IPS-NIHi7 (cell line): ENCODE measurements around the gene ERC2.
"Not testable (repeated sequence)": the region's sequence is repeated elsewhere in the genome, so short reads cannot be mapped to it uniquely, and the experiment has no call there.

Experiments used
- DNase-seq: peaks from one replicate; pipeline ENCODE4 v3.0.0; 2012; ENCODE audit warnings: mixed read lengths; ENCODE audit errors: extremely low spot score

ERC2 gene

DNA sequence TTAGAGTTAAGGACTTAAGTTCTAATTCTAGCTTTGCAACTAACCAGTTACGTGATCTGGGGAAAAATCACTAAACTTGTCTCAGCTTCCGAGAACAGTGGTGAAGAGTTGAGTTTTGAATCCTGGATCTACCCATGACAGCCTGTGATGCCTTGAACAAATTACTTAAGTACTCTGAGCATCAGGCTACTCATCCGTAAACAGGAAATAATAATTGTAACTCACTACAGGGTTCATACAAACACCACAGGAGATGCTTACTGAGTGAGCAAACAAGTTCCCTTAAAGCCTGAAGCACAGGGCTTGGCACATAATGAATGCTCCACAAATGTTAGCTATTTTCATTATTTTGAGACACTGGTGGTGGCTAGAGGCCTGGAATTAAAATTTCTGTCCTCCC, 158.8 kb downstream of the ERC2 start:
- no peak for DNase-seq

DNA sequence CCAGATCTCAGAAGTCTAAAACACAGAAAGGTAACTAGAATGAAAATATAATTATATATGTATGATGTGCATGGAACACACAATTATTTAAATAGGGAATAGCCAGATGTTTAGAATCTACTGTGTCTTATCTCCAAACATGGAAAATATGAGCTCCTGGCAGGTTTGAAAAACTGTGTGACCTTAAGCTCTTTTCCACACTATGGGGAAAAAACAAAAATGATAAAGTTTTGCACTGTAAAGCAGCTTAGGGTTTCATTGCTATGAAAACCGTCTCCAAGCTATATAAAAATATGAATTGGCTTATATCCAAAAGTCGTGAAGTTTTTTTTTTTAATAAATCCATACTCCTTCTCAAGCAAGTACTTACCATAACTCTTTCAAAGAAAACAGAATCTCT, 159.8 kb downstream of the ERC2 start:
- no peak for DNase-seq

DNA sequence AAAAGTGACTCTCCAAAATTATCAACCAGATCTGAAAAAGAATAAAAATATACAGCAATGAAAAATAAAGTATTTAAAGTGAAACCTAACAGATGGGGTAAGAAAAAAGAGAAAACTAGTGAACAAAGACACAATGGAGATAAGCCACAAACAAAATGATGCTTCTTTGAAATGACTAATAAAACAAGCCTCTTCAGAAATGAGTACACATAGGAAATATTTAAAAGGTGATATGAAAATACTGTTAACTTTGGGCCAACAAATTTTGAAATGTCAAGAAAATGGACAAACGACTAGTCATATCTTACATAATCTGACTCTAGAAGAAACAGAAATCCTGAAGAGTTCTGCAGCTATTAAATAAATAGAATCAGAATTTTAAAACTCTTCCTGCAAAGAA, 164.2 kb downstream of the ERC2 start:
- DNase-seq, result no peak

DNA sequence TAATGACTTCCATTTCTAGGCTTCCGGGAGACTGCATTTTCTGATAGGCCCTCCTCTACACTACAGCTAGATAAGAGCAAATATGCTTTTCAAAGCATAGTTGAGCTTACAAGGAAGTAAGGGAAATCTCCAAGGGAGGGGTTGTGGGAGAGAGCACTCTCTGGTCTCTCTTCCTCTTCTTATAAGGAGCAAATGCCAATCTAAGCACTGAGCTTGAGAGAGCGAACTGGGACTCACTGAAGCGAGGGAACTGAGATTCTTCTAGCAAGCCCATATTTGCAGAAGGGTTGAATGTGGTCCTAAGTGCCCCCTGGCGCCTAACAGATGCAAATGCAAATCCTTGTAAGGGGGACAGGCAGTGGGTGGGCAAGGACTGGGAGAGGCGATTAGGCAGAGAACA, 164.8 kb downstream of the ERC2 start:
- peak; percentile 81 for DNase-seq

DNA sequence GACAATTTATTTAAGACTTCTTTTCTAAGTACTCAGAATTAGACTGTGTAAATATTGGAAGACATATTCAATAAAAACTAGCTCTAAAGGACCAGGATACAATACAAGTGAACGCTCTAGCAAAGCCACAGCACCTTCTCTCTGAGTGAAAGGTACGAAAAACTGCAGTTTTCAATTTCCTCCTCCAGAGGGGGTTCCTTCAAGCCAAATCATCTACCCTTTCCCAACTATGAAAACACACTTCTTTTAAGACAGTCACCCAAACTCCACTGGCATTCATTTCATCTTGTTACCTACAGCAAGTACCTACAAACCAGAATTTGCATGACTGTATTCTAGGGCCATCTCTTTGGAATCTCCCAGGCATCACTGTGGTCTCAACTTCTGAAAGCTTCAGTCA, 165.8 kb downstream of the ERC2 start:
- DNase-seq, result peak; percentile 29

DNA sequence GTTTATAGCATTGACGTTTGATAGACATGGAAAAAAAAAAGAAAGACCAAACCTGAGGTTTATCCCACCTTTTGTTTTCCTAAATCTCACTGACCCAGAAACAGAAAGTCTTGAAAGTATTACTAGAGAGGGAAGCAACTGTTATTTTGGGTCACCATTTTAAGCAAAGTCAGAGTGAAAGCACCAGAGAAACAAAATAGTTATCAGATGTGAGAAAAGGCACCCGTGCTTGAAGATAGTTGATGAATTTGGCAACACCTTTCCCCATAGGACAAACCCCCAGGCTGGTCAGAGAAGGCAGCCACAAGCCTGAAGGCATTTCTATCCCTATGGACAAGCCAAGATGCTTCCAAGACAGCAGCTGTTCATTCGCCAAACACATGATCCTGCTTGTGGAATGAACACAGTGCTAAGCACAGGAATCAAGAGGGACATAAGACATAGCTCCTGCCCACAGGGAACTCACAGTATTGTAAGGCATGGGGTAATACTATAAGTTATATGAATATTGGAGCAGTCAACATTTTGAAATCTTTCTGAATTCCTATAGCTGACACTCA, 170.9 kb downstream of the ERC2 start:
- DNase-seq, result no peak

DNA sequence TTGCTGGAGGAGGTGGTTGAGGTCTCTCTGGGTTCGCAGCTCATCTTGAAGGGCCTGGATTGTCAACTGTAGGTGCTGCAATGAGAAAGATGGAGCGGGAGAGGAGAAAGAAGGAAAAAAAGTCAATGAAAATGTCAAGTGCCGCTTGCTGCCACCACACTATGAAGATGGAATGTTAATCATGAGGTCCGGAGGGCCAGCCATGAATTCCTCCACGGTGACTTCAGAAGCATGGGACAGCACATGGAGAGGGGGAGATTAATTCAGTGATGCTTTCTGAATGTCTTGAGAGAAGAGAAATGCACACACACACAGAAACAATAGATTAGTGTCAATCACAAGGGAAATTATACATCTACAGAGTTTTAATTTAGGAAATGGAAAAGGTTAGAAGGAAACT, 171.9 kb downstream of the ERC2 start:
- no peak for DNase-seq

DNA sequence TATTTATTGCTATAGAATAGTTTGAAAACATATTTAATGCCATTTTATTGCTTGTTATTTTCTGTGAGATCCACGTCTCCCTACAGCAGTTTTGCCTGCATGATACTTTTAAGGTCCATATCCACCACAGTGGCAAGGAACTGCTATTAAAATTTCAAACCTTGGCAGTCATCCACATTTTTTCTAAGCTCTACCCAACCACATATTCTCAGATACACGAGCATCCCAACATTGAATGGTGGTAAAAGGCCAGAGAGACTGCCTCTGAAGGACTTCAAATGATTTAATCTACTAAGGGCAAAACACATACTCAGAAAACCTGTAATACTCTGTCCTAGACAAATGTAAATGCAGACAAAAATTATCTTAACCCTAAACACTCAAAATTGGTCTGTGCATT, 173.1 kb downstream of the ERC2 start:
- no peak for DNase-seq

DNA sequence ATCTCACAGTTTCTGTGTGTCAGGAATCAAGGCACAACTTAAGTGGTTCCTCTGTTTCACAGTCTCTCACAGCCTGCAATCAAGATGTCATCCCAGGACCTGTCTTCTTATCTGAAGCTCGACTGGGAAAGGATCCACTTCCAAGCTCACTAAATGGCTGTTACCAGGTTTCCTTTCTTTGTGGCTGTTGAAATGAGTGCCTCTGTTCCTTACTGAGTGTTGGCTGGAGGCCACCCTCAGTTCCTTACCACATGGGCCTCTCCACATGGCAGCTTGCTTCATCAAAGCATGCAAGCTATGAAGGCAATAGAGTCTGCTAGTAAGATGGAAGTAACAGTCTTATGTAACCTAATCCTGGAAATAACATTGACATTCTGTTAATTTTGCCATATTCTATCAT, 174.0 kb downstream of the ERC2 start:
- no peak for DNase-seq

DNA sequence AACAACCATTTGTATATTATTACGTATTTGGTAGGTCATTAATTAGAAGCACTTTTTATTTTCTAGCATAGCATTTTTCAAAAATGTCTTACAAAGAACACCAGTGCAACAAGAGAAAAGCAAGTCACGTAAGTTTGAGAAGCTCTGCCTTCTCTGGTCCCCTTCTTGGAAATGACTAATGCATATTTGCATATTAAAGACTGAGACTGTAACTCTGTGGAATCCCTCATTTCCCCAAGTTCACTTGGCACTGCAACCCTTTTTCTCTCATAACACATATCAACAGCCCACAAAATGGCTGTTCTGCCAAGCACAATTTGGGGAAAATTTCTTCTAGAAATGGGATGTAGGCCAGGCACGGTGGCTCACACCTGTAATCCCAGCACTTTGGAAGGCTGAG, 176.3 kb downstream of the ERC2 start:
- peak; percentile 20 for DNase-seq

DNA sequence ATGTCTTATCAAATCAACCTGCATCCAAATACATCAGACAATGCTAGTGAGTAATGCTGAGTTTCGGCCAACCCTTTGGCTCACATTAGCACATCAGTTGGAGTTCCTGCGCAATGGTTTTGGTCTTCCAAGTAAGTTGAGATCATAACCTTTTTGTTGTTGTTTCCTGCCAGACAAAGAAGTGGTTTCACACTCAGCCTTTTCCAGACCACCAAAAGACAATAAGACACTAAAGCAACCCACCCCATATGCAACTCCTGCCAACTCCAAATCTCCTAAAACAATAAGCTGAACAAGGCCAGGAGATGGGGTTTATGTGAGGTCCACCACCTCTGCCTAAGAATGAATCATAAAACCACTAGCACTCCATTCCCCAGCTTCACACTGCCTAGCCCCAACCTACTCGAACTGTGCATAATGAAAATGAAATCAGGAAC, 177.0 kb downstream of the ERC2 start:
- DNase-seq, result no peak

DNA sequence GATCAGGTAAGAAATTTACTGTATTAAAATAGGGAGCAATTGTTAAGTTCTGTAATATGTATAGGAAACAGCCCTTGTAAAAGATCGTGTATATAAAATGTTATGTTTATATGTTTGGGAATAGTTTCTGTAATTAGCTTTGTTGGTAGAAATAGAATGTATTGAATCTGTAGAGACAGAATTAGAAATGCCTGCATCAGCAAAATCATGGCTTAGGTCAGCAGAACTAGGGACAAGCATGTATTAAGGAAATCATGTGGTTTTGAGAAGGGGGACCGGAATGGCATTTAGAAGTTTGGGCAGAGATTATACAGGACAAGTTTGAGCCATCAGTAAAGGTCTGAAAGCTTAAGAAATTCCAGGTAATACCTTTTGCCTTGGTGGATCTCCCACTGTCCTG, 177.9 kb downstream of the ERC2 start:
- DNase-seq, result no peak

DNA sequence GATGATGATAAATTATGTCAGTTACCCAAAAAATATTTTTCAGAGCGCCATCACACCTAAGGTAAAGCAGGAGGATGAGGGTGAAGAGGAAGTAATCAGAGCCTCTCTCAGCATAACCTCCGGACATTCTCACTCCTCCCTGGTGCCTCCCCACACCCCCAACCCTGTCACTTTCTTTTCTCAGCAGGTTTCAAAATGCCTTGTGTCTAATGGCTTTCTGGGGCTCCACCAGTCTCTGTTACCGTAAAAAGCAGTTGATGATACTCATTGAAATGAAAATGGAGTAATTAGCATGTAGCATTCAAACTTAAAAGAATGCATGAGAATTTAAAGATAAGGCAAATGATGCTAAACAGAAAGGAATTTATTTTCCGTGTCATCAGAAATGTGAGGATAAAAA, 180.0 kb downstream of the ERC2 start:
- peak; percentile 23 for DNase-seq

DNA sequence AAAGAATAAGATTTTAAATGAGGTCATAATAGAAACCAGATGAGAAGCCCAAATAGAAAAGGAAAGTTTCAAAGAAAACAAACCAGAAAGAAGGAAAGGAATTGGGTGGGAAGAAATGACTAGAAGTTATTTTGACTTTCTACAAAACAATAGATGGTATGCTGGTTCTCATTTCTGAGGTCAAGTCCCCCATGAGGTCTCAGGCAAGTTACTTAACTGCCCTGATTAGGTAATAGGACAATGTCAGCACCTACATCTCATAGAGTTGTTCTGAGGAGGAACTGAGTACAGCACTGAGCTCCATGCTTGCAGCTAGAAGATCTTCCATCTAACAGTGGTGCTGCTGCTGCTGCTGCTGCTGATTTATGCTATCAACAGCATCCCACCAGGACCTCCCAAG, 185.9 kb downstream of the ERC2 start:
- DNase-seq, result no peak

DNA sequence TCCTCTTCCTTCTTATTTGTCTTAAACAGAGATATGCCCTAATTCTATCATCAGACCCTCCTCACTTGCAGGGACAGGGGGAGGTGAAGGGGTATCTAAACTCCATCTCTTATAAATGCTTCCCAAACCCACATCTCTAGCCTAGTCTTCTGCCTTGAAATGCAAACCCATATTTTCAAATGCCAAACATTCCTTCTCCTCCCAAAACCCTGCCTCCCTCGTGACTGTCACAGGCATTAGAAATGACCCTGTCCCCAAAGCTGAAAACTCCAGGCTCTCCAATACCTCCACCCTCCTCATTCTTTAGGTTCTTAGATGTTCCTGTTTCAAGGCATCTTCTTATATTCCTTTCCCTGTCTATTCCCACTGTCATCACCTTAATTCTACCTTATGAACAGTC, 191.0 kb downstream of the ERC2 start:
- no peak for DNase-seq

DNA sequence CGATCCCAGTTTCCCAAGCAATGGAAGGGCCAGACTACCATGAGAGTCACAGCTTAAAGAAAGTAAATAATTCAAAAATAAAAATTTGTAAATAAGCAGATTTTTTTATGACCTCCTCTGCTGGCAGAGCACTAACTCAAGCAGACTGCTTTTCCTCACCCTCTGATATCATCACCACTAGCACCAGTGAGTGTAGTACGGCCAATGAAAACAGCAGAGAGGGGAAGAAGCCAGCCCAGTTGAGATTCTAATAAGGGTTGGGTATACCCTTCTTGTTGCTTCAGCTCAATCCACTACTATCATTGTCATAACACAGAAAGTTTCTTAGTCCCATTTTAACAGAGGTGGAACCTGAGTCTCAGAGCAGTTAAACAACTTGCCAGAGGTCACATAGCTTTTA, 193.1 kb downstream of the ERC2 start:
- no peak for DNase-seq

DNA sequence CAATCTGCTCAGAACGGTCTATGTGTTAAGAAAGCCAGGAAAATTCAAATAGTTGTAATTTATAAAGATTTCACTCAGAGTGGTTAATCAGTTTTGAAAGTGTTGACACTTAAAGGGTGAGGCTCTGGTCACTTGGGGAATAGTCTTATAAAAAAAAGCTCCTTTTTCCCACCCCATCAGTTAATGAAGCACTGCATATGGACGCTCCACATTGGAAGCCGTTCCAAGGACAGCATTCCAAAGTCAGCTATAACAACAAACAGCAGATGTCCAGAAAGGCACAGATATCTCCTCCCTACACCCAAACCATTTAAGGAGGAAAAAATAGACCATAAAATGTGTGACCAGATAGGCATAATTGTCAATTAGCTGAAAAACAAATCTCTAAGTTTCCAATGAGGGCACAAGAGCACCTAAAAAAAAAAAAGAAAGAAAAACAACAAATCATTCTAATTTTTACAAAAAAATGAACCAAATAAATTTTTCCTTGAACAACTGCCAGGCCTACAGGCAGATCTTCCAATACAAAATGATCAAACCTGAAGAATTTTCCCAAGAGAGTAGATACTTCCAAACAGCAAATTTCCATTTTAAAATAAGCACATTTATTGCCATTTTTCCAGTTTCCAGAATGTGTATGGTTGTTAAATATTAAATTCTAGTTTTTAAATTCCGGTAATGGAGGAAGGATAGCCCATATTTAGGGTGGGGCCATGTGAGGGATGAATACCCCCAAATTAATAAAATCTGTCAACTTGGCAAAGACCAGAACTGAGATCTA, 198.3 kb downstream of the ERC2 start:
- DNase-seq, result no peak

DNA sequence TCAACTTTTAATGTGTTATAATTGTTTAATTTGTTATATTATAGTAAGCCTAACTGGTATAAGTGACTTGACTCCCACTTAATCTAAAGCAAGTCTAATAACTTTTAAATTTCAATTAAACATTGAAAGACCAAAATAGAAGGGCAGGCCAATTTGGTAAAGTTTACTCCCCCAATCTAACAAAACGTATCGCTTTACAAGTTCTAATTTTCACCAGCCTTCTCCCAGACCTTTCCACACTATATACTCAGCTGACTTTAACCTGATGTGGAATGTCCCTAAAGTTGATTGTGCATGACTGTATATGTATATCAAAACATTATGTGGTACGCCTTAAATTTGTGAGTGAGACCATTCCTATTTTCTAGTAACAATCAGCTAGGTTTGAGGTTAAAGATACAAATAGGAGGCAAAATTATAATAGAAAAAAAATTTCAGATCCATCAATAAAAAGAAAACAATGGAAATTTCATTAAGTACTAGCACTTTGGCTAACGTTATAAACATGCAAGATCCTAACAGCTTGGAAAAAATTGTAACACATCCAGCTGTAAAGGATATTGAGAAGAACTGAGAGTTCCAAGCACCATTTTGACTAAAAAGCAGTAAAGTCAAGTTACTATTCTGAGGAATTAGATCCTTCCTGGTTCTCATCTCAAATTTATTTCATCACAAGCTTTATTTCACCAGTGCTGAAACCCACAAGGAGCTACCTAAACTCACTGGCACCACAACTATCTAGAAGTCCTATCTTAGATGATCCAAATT, 199.5 kb downstream of the ERC2 start:
- DNase-seq, result no peak

DNA sequence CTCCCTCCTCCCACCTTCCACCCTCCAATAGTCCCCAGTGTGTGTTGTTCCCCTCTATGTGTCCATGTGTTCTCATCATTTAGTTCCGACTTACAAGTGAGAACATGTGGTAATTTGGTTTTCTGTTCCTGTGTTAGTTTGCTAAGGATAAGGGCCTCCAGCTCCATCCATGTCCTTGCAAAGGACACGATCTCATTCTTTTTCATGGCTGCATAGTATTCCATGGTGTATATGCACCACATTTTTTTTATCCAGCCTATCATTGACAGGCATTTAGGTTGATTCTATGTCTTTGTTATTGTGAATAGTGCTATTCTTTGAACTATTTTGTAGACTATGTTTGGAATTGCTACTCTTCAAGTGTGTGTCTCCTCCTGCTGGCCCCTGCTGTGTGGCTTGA, 206.4 kb downstream of the ERC2 start:
- not testable (repeated sequence) for DNase-seq

DNA sequence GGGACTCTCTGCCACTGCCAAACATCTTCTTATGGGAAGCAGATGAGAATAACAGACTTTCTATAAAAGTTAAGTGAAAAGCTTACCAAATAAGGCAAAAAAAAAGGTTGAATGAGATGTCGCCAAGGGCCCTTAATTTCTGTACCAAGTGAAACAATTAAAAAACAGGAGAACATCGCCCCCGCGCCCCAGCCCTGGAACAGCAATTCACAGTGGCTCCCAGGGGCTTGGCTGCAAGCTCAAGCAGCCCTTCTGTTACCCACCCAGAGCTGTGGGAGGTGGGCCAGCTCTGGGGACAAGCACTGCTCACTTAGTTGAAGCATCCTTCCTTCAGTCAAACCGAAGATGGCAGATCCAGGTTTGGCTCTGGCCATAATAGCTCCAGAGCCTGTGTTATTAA, 208.0 kb downstream of the ERC2 start:
- DNase-seq, result peak; percentile 38

DNA sequence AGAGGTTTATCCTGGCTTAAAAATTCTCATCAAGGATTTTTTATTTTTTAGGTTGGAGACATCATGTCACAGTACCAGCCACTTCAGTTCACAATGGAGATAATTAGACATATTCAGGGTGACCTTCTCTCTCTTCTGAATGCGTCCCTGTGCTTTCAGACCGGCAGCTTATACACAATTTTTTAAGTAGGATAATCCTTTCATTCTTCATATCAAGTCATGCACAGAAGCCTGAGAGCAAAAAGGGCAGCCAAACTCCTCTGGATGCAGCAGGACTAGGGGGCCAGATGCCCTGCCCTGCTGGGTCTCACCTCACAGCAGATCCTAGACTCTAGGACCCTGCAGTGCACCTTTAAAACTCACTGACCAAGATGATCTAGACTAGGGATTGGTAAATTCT, 210.4 kb downstream of the ERC2 start:
- DNase-seq, result no peak

DNA sequence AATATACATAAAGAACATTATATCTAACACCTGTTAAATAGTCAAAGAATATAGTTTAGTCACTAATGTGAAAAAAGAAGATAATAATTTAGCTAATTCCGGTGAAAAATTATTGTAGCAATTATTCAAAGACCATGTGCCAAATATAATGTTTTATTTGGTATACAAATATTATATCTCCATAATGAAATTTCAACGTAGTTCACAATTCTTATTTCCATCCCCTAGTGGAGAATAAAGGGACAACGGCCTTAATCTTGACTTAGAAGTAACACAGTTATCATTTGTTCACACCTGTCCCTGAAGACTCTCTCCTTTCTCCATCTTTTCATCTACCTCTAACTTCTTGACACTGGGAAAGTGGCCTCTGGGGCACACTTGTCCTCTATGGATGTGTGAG, 213.4 kb downstream of the ERC2 start:
- no peak for DNase-seq
